Adrenal gland (tissue), 12 donors: Measurements from ENCODE around the gene SFTA2. TPM values are rescaled to one million over a fixed set of nuclear protein-coding genes. Genes with fewer than 3 reads are reported as not detected.
"Not testable (repeated sequence)": the region's sequence is repeated elsewhere in the genome, so short reads cannot be mapped to it uniquely, and the experiment has no call there.

Experiments
- DNase-seq, 7 donors: peaks; one replicate each; pipeline ENCODE4 v3.0.0-alpha.2; 2019 to 2020
- H3K27ac ChIP-seq, 5 donors: fragments of 200-600 bp; sonication (generic) in 4 of 5; 1 replicate in 3 of 5; 2 replicates in 2 of 5; pipeline versions ENCODE4 v1.5.1 to v1.8.0; 2016 to 2020; ENCODE audit warnings: mild to moderate bottlenecking in 1 of 5
- H3K27me3 ChIP-seq: fragments of 200-600 bp; 2 replicates; pipeline ENCODE4 v1.8.0; 2021
- H3K36me3 ChIP-seq, 2 donors: fragments of 200-600 bp; replicated peaks in 1 of 2; 1 replicate in 1 of 2; 2 replicates in 1 of 2; pipeline versions ENCODE4 v1.5.1 to v1.8.0; 2018 to 2022
- H3K4me1 ChIP-seq, 2 donors: fragments of 200-600 bp; replicated peaks in 1 of 2; 1 replicate in 1 of 2; 2 replicates in 1 of 2; pipeline versions ENCODE4 v1.5.1 to v1.8.0; 2018 to 2021
- H3K4me3 ChIP-seq, 4 donors: fragments of 200-600 bp; sonication (generic) in 3 of 4; one replicate each; pipeline ENCODE4 v1.5.1; 2016 to 2018
- H3K9me3 ChIP-seq, 3 donors: fragments of 200-600 bp; sonication (generic) in 1 of 3; replicated peaks in 1 of 3; 1 replicate in 2 of 3; 2 replicates in 1 of 3; pipeline versions ENCODE4 v1.5.1 to v1.8.0; 2016 to 2021
- CTCF ChIP-seq, 6 experiments: fragments of 450-650 bp in 4 of 6; fragments of 200-600 bp in 2 of 6; sonication (generic) in 1 of 6; IDR thresholded peaks; 1 replicate in 5 of 6; 2 replicates in 1 of 6; pipeline versions ENCODE4 v1.5.1 to v1.8.0; 2016 to 2021; ENCODE audit warnings: antibody characterized with exemption in 6 of 6, mild to moderate bottlenecking in 2 of 6, moderate library complexity in 1 of 6
- POLR2A ChIP-seq, 2 donors: fragments of 450-650 bp; IDR thresholded peaks; one replicate each; pipeline ENCODE4 v1.6.1; 2017; ENCODE audit warnings: antibody characterized with exemption in 2 of 2, mild to moderate bottlenecking in 2 of 2, moderate library complexity in 1 of 2
- WGBS, 4 donors: extraction: QIAGEN DNeasy Blood & Tissue Kit in 2 of 4; methylation state at CpG; one replicate each; pipeline versions ENCODE4 v1.1.5 to v1.1.7; 2013 to 2017; 5-methylcytosine and 5-hydroxymethylcytosine counted together
- intact Hi-C, 2 donors: fragments of 100-400 bp; cut with DNase I; formaldehyde crosslinking; loops; one replicate each; pipeline versions ENCODE4 v1.14.1 to v1.15.0; 2022 to 2023
- polyA plus RNA-seq, 3 donors: library from polyadenylated mRNA; stranded (reverse); fragments of 200-250 nt in 2 of 3; fragments of 350-450 nt in 1 of 3; fragmentation: Illumina TruSeq in 1 of 3; extraction: RNeasy Lipid Tissue Mini Kit (QIAGEN cat#74804) in 1 of 3; gene quantifications; one replicate each; pipeline ENCODE4 v1.2.3, GENCODE V29; 2013 to 2014
- total RNA-seq, 9 donors: library from RNA; depleted of rRNA in 4 of 9; stranded (reverse); fragments of >200 nt in 4 of 9; fragments of 120-200 nt in 1 of 9; fragmentation: NEBNext Ultra II Directional in 1 of 9; extraction: Animal tissue kit (Norgen Biotek cat#: 25700) in 1 of 9; gene quantifications; one replicate each; pipeline versions ENCODE4 v1.1.0 to v1.2.4, GENCODE V29; 2013 to 2023
- donor health status: healthy with polysubstance abuse.
- donor health status: Bipolar disorder and iron deficiency.
- donor health status: DM: yes; HTN: yes; CAD: no.
- donor health status: DM: no; HTN: no; CAD: no.
- donor health status: DM: no; HTN: no; CAD: no.
- donor health status: DM: yes; HTN: yes; CAD: no.

Gene SFTA2
- total and polyA plus RNA-seq, 12 donors = 0.20 to 1.5 (median 0.38) TPM; not detected in 7

DNA sequence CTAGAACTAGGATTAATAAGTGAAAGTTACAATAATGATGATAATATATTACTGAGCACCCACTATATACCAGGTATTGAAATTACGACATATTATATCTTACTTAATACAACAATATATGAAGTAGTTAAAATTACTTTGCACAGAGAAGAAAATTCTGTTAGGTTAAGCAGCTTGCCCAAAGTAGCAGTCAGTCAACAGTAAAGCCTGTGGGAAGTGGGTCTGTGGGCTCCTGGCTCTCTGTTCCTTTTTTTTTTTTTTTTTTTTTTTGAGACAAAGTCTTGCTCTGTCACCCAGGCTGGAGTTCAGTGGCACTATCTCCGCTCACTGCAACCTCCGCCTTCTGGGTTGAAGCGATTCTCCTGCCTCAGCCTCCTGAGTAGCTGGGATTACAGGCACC is 28.7 kb downstream of the SFTA2 start:
- TF ChIP-seq CTCF (IDR thresholded peaks at IDR 0.05) (no peak), POLR2A (IDR thresholded peaks at IDR 0.05) (no peak)
- 77 to 88% (median 85%) methylated on average over 4 of the region's 4 CpGs for WGBS, 4 donors
- intact Hi-C loops = no loop called here
- H3K27ac ChIP-seq = no peak overlapping the region
- no peak for DNase-seq
- no peaks in the 10 kb centered on the region for H3K4me1 ChIP-seq
- H3K4me3 ChIP-seq = no peak overlapping the region
- peaks cover 0 to 15% of the 10 kb centered on the region in 2 donors for H3K36me3 ChIP-seq
- H3K9me3 ChIP-seq = no peaks in the 10 kb centered on the region
- H3K27me3 ChIP-seq = no peaks in the 10 kb centered on the region

GRCh38 chr6:30902709-30903108 is 29.3 kb downstream of the SFTA2 start:
- intact Hi-C loops = no loop called here
- TF ChIP-seq POLR2A (IDR thresholded peaks at IDR 0.05) = no peak
- TF ChIP-seq CTCF (IDR thresholded peaks at IDR 0.05) = no peak
- 37 to 52% (median 46%) methylated on average over 5 of the region's 5 CpGs for WGBS, 4 donors
- no peaks in the 10 kb centered on the region for H3K4me1 ChIP-seq
- no peak overlapping the region for H3K4me3 ChIP-seq
- no peak for DNase-seq
- H3K27ac ChIP-seq = no peak overlapping the region
- no peaks in the 10 kb centered on the region for H3K27me3 ChIP-seq
- peaks cover 0 to 20% of the 10 kb centered on the region in 2 donors for H3K36me3 ChIP-seq
- no peaks in the 10 kb centered on the region for H3K9me3 ChIP-seq

- peaks cover 0 to 25% of the 10 kb centered on the region in 2 donors for H3K36me3 ChIP-seq
- H3K4me1 ChIP-seq, H3K27me3 ChIP-seq, H3K4me3 ChIP-seq, H3K27ac ChIP-seq, DNase-seq, intact Hi-C loops, H3K9me3 ChIP-seq: not testable (repeated sequence)
- WGBS, 4 donors = 67 to 77% (median 74%) methylated on average over 9 of the region's 9 CpGs
Observed at GRCh38 chr6:30902196-30902595, 29.8 kb downstream of the SFTA2 start.

DNA sequence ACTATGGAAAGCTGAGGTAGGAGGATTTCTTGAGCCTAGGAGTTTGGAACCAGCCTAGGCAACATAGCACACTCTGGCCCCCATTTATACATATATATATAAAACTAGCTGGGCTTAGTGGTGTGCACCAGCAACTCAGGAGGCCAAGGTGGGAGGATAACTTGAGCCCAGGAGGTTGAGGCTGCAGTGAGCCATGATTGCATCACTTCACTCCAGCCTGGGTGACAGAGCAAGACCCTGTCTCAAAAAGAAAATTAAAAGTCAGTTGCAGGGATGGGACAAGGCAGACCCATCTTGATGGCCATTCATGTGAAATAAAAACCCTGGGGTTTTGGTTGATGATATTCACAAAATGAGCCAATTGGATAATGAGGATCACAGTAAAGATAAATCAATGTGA is 30.5 kb downstream of the SFTA2 start:
- intact Hi-C loops = no loop called here
- no peak for DNase-seq
- Histone ChIP-seq H3K4me3 (no peak overlapping the region), H3K36me3 (peaks cover 0 to 33% of the 10 kb centered on the region in 2 donors), H3K27me3 (no peaks in the 10 kb centered on the region), H3K27ac (no peak overlapping the region), H3K9me3 (no peaks in the 10 kb centered on the region), H3K4me1 (no peaks in the 10 kb centered on the region)
- TF ChIP-seq CTCF (IDR thresholded peaks at IDR 0.05) (no peak), POLR2A (IDR thresholded peaks at IDR 0.05) (no peak)

- Histone ChIP-seq H3K4me3 (no peak overlapping the region), H3K9me3 (no peaks in the 10 kb centered on the region), H3K27me3 (no peaks in the 10 kb centered on the region), H3K36me3 (peaks cover 0 to 36% of the 10 kb centered on the region in 2 donors), H3K4me1 (no peaks in the 10 kb centered on the region), H3K27ac (no peak overlapping the region)
- whole genome bisulfite sequencing, 4 donors = 76 to 86% (median 83%) methylated on average over 1 of the region's 1 CpG
- no peak for DNase-seq
- TF ChIP-seq CTCF (IDR thresholded peaks at IDR 0.05) = no peak
- TF ChIP-seq POLR2A (IDR thresholded peaks at IDR 0.05) = no peak
- intact Hi-C loops = no loop called here
Observed at GRCh38 chr6:30900863-30901417, 31.0 kb downstream of the SFTA2 start.
